OCI-LY3 (cell line): Measurements from ENCODE around the gene RPL3.

Experiments used
- H2AFZ ChIP-seq: fragments of 200-600, 300-600 bp; shearing (Covaris generic); 2 replicates; pipeline ENCODE4 v1.6.0; 2014; ENCODE audit warnings: antibody characterized with exemption, low read depth, low read length
- H3K27ac ChIP-seq: fragments of 200-600, 300-600 bp; sonication (generic); 2 replicates; pipeline ENCODE4 v1.5.1; 2014; ENCODE audit warnings: mild to moderate bottlenecking, low read length, moderate library complexity, mixed read lengths
- H3K27me3 ChIP-seq: fragments of 200-600, 300-600 bp; sonication (generic); 2 replicates; pipeline ENCODE4 v1.6.1; 2014; ENCODE audit warnings: low read depth, low read length, mixed read lengths
- H3K36me3 ChIP-seq: fragments of 200-600, 300-600 bp; sonication (generic); replicated peaks from 2 replicates; pipeline ENCODE3; 2014; ENCODE audit warnings: low read depth, low read length, mixed read lengths
- H3K4me1 ChIP-seq: fragments of 300-600, 200-600 bp; sonication (generic); 2 replicates; pipeline ENCODE4 v1.6.1; 2014; ENCODE audit warnings: low read length, mixed read lengths
- H3K4me2 ChIP-seq: fragments of 200-600, 300-600 bp; sonication (generic); 2 replicates; pipeline ENCODE4 v1.6.1; 2014; ENCODE audit warnings: low read length, mixed read lengths
- H3K4me3 ChIP-seq: fragments of 300-600, 200-600 bp; sonication (generic); 2 replicates; pipeline ENCODE4 v1.5.1; 2014; ENCODE audit warnings: antibody characterized with exemption, mild to moderate bottlenecking, low read length, moderate library complexity
- H3K79me2 ChIP-seq: fragments of 300-600, 200-600 bp; shearing (Covaris generic); 2 replicates; pipeline ENCODE4 v1.6.1; 2014; ENCODE audit warnings: mild to moderate bottlenecking, low read length, mixed read lengths
- H3K9ac ChIP-seq: fragments of 300-600, 200-600 bp; shearing (Covaris generic); 2 replicates; pipeline ENCODE4 v1.6.0; 2014; ENCODE audit warnings: mild to moderate bottlenecking, low read length, moderate library complexity
- H3K9me3 ChIP-seq: fragments of 200-600, 300-600 bp; shearing (Covaris generic); 2 replicates; pipeline ENCODE4 v1.6.1; 2014; ENCODE audit warnings: low read length, mixed read lengths; ENCODE audit not compliant: insufficient read depth
- H4K20me1 ChIP-seq: fragments of 200-600, 300-600 bp; sonication (generic); 2 replicates; pipeline ENCODE4 v1.6.1; 2016; ENCODE audit warnings: low read length, mixed read lengths; ENCODE audit not compliant: insufficient read depth
- EZH2phosphoT487 ChIP-seq: fragments of 200-600 bp; shearing (Covaris generic); IDR thresholded peaks from 2 replicates; pipeline ENCODE4 v1.6.1; 2018; ENCODE audit warnings: antibody characterized with exemption, mixed run types, low read depth
- TF ChIP-seq, protein P1 (sequence below): fragments of 200-600, 300-600 bp; sonication (generic); IDR thresholded peaks from 2 replicates; pipeline ENCODE4 v1.5.1; 2014; ENCODE audit warnings: antibody characterized with exemption, low read length, low read depth

RPL3 gene

DNA sequence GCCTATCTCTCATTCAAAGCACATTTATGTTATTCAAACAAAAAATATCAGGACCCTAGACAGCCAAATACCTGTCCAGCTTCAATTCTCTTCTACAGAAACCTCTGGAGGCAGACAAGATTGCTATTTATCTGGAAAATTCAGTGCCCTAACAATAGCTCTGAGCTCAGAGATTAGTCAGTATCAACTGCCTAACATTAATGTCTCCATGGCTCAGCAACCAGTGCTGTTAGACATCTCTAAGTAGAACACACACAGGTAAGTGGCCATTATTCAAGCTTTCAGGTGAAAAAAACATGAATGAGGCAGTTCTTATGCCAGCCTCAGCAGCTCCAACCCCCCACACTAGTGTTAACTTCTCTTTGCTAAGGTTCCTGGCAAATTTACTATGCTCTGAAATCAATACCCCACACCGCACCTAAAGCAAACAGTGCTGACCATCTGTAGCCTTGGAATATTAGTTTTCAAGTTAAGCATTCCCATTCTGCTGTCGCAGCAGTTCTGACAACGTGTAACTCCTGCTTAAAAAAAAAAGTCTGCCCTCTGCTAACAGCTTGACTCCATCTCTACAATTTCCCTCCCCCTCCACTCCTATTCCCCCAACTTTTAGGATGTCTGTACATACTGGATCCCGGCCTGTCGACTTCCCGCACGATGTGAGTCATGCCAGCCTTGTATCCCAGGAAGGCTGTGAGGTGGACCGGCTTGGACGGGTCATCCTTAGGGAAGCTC lies 1.5 kb downstream of the RPL3 start:
- Histone ChIP-seq H3K9me3 (no peaks in the 10 kb centered on the region), H3K4me3 (peak overlapping the region; percentile 94), H3K4me2 (peak overlapping the region; percentile 86), H4K20me1 (peaks cover 60% of the 10 kb centered on the region), H3K27ac (peak overlapping the region; percentile 80), H3K27me3 (no peaks in the 10 kb centered on the region), H2AFZ (no peak overlapping the region), H3K9ac (peak overlapping the region; percentile 99), H3K36me3 (peaks cover 61% of the 10 kb centered on the region), H3K79me2 (peaks cover 62% of the 10 kb centered on the region), H3K4me1 (peaks cover 29% of the 10 kb centered on the region)
- TF ChIP-seq, protein P1, sequence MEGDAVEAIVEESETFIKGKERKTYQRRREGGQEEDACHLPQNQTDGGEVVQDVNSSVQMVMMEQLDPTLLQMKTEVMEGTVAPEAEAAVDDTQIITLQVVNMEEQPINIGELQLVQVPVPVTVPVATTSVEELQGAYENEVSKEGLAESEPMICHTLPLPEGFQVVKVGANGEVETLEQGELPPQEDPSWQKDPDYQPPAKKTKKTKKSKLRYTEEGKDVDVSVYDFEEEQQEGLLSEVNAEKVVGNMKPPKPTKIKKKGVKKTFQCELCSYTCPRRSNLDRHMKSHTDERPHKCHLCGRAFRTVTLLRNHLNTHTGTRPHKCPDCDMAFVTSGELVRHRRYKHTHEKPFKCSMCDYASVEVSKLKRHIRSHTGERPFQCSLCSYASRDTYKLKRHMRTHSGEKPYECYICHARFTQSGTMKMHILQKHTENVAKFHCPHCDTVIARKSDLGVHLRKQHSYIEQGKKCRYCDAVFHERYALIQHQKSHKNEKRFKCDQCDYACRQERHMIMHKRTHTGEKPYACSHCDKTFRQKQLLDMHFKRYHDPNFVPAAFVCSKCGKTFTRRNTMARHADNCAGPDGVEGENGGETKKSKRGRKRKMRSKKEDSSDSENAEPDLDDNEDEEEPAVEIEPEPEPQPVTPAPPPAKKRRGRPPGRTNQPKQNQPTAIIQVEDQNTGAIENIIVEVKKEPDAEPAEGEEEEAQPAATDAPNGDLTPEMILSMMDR = no peak
- TF ChIP-seq EZH2phosphoT487 = no peak

DNA sequence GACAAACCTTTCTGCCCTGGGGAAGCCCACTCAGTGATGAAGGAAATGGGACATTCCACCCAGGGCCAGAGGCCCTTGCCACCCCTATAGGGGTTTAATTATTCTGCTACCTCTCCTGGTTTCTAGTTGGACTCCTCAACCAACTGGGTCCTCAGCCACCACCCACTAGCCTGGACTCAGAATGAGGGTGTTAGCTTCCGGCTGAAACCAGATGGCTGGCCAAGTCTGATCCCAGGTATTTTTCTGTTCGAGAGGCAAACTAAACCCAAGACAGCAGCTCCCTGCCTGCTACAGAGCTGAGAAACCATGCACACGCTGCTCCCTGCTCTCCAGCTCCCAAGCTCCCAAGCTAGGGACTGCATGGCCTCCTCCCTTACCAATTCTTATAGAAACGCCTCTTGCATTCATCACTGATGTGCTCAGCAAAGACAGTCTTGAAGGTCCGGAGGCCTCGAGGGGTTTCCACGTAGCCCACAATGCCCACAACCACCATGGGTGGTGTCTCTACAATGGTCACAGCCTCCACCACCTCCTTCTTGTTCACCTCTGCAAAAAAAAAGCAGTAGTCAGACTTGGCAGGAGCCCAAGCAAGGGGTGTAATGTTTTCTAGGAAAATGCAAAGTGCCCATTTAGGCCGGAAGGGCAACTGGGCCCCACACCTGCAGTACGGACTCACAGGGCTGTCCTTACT lies 2.2 kb downstream of the RPL3 start:
- TF ChIP-seq, protein P1 = no peak
- no peak for TF ChIP-seq EZH2phosphoT487
- H4K20me1 ChIP-seq = peaks cover 67% of the 10 kb centered on the region
- H3K27ac ChIP-seq = peak overlapping the region; percentile 80
- H3K27me3 ChIP-seq = no peaks in the 10 kb centered on the region
- H3K4me3 ChIP-seq = peak overlapping the region; percentile 94
- peak overlapping the region; percentile 86 for H3K4me2 ChIP-seq
- H3K9ac ChIP-seq = peak overlapping the region; percentile 99
- H3K36me3 ChIP-seq = peaks cover 68% of the 10 kb centered on the region
- peaks cover 29% of the 10 kb centered on the region for H3K4me1 ChIP-seq
- no peak overlapping the region for H2AFZ ChIP-seq
- no peaks in the 10 kb centered on the region for H3K9me3 ChIP-seq
- H3K79me2 ChIP-seq = peaks cover 62% of the 10 kb centered on the region

DNA sequence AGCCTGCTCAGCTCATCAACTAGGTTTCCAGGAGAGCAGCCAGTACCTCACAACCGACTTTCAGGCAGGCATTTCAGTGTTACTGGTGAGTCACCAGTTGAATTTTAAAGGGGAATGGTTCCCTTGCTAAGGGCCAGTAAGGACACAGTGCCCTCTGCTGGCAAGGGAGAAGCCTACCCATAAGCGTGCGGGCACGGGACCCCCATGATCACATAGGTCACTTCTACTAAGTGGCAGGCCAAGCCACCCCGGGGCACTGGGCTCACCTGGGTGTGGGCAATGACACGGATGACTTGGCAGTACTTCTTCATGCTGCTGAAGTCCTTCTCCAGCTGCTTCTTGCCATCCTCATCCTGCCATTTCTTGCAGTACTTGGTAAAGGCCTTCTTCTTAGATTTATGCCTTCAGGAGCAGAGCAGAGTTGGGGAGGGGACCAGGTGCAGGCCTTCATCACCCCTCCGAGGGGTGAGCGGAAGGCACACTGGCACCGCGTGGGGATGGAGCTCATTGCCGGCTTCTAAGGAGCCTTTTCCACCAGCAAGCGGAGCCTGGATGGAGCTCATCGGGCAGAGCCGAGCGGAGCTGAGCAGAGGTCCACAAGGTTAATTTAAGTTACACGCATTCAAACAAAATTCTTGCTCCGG lies 2.9 kb downstream of the RPL3 start:
- Histone ChIP-seq H3K36me3 (peaks cover 75% of the 10 kb centered on the region), H2AFZ (no peak overlapping the region), H3K4me3 (peak overlapping the region; percentile 94), H3K27me3 (no peaks in the 10 kb centered on the region), H3K27ac (peak overlapping the region; percentile 41), H3K4me2 (peak overlapping the region; percentile 86), H3K9me3 (no peaks in the 10 kb centered on the region), H3K4me1 (peaks cover 29% of the 10 kb centered on the region), H3K9ac (no peak overlapping the region), H4K20me1 (peaks cover 74% of the 10 kb centered on the region), H3K79me2 (peaks cover 62% of the 10 kb centered on the region)
- TF ChIP-seq, protein P1 = peak; percentile 78
- no peak for TF ChIP-seq EZH2phosphoT487

DNA sequence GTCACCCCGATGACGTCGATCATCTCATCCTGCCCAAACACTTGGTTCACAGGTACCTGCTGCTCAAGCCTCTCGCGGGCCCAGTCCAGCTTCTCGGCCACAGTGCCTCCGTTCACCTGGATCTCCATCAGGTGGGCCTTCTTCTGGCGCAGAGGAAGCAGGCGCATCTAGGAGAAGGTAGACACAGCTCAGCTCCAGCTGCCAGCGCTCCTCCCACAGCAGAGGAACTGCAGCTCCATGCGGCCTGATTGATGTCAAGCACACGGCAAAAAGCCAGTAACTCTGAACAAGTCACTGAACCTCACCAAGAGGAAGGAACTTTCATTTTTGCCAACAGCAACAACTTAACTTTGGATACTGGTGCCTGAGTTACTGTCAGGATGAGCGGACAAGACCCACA lies 4.0 kb downstream of the RPL3 start:
- TF ChIP-seq, protein P1 = no peak
- no peak for TF ChIP-seq EZH2phosphoT487
- H3K9ac ChIP-seq = no peak overlapping the region
- peaks cover 59% of the 10 kb centered on the region for H3K79me2 ChIP-seq
- no peaks in the 10 kb centered on the region for H3K9me3 ChIP-seq
- H2AFZ ChIP-seq = no peak overlapping the region
- H3K27ac ChIP-seq = peak overlapping the region; percentile 15; the same call in 1 of the 2 replicates
- no peaks in the 10 kb centered on the region for H3K27me3 ChIP-seq
- peaks cover 80% of the 10 kb centered on the region for H3K36me3 ChIP-seq
- H3K4me1 ChIP-seq = peaks cover 26% of the 10 kb centered on the region
- H3K4me3 ChIP-seq = no peak overlapping the region
- no peak overlapping the region for H3K4me2 ChIP-seq
- H4K20me1 ChIP-seq = peaks cover 83% of the 10 kb centered on the region
